Astrocyte of the cerebellum (primary cell): ENCODE results near the gene FLNA.

Experiments
- DNase-seq: peaks from one replicate; pipeline ENCODE4 v3.0.0-alpha.2; 2011; ENCODE audit warnings: low read depth
- H3K4me3 ChIP-seq: 2 replicates; pipeline ENCODE4 v1.5.1; 2011; ENCODE audit warnings: mild to moderate bottlenecking, low read depth, low read length, moderate library complexity
- in situ Hi-C: cut with HindIII; loops from 2 replicates; pipeline ENCODE4 v1.10.0; 2017; ENCODE audit warnings: low sequenced_read_pairs
- TF ChIP-seq, protein P1 (sequence below): IDR thresholded peaks from 2 replicates; pipeline ENCODE4 v1.5.1; 2012; ENCODE audit warnings: low read length, low read depth, moderate library complexity, mild to moderate bottlenecking; ENCODE audit errors: missing control alignments

The FLNA gene

DNA sequence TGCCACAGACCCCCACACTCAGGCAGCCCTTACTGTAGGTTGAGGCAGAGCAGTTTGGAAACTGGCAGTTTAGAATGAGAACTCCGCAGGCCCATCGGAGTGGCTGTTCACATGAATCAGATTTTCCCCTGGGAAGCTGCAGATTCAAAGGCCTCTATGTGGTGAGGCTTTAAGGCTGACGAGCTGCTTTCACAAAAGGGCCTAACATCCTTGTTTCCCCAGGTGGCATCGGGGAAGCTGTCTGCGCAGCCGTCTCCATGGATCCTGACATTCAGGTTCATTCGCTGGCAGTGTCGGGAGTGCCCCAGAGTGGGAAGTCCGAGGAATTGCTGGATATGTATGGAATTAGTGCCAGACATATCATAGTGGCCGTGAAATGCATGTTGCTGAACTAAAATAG, 45.1 kb downstream of the FLNA start:
- H3K4me3 ChIP-seq: no peak overlapping the region
- in situ Hi-C loops: no loop called here
- DNase-seq: no peak
- TF ChIP-seq, protein P1, sequence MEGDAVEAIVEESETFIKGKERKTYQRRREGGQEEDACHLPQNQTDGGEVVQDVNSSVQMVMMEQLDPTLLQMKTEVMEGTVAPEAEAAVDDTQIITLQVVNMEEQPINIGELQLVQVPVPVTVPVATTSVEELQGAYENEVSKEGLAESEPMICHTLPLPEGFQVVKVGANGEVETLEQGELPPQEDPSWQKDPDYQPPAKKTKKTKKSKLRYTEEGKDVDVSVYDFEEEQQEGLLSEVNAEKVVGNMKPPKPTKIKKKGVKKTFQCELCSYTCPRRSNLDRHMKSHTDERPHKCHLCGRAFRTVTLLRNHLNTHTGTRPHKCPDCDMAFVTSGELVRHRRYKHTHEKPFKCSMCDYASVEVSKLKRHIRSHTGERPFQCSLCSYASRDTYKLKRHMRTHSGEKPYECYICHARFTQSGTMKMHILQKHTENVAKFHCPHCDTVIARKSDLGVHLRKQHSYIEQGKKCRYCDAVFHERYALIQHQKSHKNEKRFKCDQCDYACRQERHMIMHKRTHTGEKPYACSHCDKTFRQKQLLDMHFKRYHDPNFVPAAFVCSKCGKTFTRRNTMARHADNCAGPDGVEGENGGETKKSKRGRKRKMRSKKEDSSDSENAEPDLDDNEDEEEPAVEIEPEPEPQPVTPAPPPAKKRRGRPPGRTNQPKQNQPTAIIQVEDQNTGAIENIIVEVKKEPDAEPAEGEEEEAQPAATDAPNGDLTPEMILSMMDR: no peak

DNA sequence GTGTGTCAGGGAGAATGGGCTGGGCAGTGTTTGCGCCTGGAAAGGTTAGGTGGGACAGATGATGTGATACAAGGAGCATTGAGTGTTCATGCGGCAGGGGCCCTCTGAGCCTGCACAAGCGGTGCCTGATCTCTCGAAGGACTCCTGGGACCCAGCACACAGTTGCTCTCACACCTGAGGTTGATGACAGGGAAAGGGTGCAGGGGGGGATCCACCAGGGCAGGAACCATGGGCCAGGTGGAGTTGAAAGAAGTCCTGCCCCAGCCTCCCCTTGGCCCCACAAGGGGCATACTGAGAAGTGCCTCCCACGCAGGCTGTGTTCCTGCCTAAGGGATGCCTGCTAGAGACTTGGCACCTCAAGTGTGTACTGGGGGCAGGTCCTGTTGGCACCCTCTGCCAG, 45.8 kb downstream of the FLNA start:
- TF ChIP-seq, protein P1: no peak
- in situ Hi-C loops: no loop called here
- no peak for DNase-seq
- no peak overlapping the region for H3K4me3 ChIP-seq

DNA sequence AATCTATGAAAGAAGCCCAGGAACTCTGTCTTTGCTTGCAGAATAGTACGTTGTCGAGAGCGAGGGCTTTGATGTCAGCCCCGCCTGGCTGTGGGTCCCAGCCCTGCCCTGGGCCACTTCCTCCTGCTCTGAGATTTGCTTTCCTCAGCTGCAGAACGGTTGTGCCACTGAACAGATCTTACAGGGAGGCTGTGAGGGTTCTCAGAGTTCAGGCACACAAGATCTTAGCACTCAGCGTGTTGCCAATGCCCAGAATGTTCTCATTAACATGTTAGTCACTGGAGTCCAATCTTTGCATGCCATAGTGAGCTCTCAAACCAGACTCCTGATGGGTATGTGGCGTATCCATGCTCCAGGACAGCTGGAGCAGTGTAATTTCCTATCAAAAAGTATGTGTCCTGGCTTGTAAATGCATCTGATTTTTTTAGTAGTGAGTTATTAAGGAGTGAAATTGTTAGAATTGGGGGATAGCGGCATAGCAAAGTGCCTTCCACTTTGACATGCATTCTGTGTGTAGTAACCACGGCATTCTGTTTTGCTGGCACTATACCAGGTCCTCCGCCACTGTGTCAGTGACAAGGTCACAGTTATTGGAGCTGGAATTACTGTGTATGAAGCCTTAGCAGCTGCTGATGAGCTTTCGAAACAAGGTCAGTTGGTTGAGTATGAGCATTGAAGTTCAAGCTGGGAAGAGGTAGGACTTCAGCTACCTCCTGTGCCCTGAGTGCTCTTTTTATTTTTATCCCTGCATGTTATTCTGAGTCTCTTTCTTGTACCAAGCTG, 47.2 kb downstream of the FLNA start:
- in situ Hi-C loops: no loop called here
- DNase-seq: no peak
- TF ChIP-seq, protein P1: no peak
- H3K4me3 ChIP-seq: no peak overlapping the region

DNA sequence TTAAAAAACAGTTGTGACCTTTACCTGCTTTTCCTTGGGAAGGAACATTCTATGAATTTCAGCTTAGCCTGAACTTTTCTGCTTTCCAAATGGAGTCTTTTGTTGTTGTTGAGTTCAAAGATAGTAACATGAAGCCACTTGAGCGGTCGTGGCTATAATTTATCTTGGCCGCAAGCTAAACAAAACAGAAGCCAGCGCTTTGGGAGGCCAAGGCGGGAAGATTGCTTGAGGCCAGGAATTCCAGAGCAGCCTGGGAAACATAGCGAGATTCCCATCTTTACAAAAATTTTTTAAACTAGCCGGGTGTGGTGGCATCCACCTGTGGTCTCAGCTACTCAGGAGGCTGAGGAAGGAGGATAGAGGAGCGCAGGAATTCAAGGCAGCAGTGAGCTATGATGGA, 48.9 kb downstream of the FLNA start:
- TF ChIP-seq, protein P1: no peak
- H3K4me3 ChIP-seq: no peak overlapping the region
- DNase-seq: peak; percentile 42
- in situ Hi-C loops: no loop called here

DNA sequence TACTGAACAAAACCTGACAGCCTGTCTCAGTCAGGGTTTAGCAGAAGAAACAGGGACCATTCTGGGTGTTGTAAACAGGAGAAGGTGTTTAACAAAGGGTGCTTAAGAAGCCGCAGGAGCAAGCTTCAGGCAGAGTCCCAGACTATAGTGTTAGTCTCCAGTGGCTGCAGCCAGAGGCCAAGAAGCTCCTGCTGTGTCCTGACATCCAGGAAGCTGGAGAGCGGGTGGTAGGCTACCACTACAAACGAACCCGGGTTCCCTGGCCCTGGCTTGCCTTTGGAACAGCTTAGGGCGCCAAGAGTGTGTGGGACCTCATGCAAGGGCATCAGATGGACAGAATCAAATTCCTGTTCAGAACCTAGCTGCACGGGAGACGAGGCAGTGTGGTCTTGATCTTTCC, 50.9 kb downstream of the FLNA start:
- in situ Hi-C loops: no loop called here
- no peak for DNase-seq
- no peak overlapping the region for H3K4me3 ChIP-seq
- TF ChIP-seq, protein P1: no peak

DNA sequence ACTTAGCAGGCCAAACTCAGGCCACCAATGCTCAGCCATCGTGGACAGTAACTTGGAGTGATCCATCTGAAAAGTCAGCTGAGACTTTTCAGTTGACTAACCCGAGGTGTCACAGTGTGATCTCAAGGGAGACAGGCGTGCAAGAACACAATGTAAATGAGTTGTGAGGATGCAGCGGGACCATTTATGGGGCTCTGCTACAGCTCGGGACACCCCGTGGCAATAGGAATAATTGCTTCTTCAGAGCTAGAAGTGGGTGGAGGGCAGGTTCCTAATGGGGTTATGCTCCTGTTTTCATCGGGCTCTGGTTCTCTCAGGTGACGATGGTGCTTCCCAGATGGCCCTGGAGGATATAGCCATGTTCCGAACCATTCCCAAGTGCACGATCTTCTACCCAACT, 51.5 kb downstream of the FLNA start:
- TF ChIP-seq, protein P1: no peak
- no peak overlapping the region for H3K4me3 ChIP-seq
- no peak for DNase-seq
- in situ Hi-C loops: no loop called here
